Measurements from ENCODE around the gene MLEC. TPM values are rescaled to one million over a fixed set of nuclear protein-coding genes. Genes with fewer than 3 reads are reported as not detected.

The MLEC gene, protein sequence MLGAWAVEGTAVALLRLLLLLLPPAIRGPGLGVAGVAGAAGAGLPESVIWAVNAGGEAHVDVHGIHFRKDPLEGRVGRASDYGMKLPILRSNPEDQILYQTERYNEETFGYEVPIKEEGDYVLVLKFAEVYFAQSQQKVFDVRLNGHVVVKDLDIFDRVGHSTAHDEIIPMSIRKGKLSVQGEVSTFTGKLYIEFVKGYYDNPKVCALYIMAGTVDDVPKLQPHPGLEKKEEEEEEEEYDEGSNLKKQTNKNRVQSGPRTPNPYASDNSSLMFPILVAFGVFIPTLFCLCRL
- total RNA-seq, result 66.0 TPM

DNA sequence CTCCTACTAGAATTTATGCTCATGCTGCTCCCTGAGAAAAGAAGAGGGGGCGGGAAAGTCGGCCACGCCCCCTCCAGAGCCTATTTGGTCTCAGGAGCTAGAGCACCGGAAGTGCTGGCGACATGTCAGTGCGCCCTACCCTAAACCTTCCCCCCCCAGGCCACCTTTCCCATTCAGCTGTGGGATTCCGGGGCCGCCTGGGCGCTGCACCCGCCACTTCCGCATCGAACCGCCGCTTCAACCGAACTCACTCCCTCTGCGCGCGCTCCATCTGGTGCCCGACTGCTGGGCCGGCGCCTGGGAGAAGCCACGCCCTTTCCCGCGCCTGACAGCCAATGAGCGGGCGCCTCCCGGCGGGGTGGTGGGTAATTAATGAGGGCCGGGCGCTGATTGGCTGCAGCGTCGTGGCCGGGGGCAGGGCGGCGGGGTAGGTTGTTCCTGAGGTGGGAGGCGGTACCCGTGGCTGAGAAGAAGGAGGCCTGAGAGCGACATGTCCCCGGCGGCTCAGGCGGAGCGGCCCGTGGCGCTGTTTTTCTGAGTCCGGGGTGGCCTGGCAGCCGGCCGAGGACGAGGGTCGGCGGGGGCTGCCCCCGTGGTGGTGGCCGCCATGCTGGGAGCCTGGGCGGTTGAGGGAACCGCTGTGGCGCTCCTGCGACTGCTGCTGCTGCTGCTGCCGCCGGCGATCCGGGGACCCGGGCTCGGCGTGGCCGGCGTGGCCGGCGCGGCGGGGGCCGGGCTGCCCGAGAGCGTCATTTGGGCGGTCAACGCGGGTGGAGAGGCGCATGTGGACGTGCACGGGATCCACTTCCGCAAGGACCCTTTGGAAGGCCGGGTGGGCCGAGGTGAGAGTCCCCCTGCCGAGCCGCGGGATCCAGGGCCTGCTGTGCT is at the start of gene MLEC:
MLEC (plus strand) TSS at position 460 of the 888 bp plus-strand sequence; CDS start at position 608, 148 bp downstream.

DNA sequence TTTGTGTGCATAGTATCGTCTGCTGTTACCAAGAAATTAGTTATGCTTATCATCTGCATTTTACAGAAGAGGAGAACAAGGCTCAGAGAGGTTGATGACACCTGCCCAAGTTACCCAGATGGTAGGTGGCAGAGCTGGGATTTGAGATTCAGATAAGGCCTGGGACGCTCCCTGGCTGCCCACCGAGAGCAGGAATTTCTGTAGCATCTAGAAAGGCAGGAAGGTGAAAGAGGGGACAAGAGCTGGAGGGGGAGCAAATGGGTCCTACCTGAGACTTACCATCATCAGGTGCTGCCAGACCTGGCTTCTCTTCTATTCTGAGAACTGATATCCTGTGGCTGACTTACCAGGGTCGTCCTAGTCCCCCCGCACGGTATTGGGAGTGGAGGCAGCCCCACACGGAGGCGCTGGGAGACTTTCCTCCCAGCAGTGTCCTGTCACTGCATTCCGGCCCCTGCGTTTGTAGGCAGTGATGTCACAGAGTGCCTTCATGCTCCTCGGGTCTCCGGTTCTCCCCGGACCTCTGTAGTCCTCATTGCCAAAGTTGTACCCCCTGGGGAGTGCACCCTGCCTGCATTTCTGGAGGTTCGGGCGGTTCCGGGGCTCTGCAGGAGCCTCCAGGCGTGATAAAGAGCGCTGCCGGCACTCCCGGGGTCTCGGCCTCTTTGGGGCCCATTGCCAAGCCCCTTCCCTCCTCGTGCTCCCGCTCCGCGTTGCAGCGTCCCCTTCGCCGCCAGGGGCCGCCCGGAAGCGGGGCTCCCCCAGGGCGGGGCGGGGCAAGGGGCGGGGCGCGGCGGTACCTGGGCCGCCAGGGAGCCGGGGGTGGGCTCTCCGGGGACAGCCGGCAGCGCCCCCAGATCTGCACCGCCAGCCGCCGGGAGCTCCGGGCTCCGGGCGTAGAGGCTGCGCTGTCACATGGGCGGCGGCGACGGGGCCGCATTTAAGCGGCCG is 46.9 kb upstream of the MLEC start, which contains the start of gene CABP1:
CABP1 (plus strand) TSS at position 856 of the 951 bp plus-strand sequence; CDS start at position 916, 60 bp downstream.

DNA sequence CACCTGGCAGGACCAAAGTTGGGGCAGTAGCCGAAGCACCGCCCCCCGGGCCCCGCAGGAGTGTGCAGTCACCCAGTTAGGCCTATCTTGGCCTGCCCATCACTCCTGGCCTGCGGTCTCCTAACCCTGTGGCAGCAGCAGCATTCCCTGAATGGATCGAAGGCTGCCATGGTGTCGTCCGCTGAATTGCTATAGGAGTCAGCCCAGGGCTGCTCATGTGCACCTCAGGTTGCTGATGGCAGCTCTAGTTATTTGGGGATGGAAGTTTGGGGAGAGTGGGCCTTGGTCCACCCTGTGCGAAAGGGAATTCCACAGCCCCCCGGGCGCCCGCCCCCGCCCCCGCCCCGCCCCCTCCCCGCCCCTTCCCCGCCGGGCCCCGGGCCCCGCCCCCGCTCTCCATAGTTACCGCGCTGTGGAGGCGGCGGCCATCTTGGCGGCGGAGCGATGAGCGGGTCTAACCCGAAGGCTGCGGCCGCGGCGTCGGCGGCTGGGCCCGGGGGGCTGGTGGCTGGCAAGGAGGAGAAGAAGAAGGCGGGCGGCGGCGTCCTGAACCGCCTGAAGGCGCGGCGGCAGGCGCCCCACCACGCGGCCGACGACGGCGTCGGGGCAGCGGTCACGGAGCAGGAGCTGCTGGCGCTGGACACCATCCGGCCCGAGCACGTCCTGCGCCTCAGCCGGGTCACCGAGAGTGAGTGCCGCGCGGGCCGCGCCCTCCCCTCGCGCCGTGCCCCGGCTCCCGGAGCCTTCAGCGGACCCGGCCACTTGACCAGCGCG is 23.3 kb downstream of the MLEC start, which contains the start of gene UNC119B:
UNC119B (plus strand) TSS at position 428 of the 774 bp plus-strand sequence; CDS start at position 445, 17 bp downstream.

DNA sequence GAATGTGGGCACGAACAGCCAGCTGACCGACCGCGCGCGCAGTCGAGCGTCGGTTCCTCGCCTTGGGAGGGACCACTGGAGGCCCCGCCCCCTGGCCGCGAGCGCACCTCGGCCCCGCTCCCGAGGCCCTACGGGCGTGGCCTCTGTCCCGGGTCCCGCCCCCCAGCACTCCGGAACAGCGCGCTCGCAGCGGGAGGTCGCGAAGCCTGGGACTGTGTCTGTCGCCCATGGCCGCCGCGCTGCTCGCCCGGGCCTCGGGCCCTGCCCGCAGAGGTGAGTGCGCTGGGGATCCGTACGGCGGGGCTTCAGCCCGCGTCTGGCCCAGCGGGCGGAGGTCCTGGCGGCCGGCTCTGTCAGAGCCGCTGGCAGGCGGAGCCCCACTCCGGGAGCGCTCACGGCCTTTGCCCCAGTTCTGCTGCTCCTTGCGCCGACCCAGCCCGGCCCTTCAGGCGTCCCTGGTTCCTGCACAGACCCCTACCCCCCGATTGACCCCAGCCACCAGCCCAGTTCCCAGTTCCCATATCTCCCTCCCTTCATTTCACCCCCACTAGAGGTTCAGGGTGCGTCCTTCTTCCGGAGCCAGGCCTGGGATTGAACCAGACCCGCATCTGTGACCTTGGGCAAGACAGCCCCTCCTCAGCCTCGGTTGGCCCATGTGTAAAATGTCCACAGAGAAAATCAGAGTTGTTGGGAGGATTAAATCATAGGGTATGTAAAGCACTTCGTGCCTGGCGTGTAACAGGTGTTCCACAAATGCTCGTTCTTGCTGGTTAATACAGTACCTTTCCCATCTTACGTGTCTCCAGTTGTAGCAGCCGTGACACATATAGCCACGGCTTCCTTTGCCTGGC is 38.9 kb downstream of the MLEC start, which contains the start of gene ACADS:
ACADS (plus strand) TSS at position 168 of the 851 bp plus-strand sequence; CDS start at position 228, 60 bp downstream.

Other genes with a start within 250 kb of the MLEC start
- gene COX6A1, start 249.0 kb upstream of the MLEC start, total RNA-seq, result 573 TPM
- 11.8 TPM for gene TRIAP1, start 240.8 kb upstream of the MLEC start, total RNA-seq
- gene GATC, start 240.7 kb upstream of the MLEC start, total RNA-seq, result 35.1 TPM
- gene SRSF9, start 217.4 kb upstream of the MLEC start, total RNA-seq, result 112 TPM
- gene DYNLL1, start 191.0 kb upstream of the MLEC start, total RNA-seq, result 303 TPM
- 30.9 TPM for gene COQ5, start 158.0 kb upstream of the MLEC start, total RNA-seq
- gene RNF10, start 152.8 kb upstream of the MLEC start, total RNA-seq, result 144 TPM
- gene POP5, start 105.7 kb upstream of the MLEC start, total RNA-seq, result 23.8 TPM
- gene CABP1, start 46.5 kb upstream of the MLEC start, total RNA-seq, result 3.2 TPM
- 28.4 TPM for gene UNC119B, start 23.3 kb downstream of the MLEC start, total RNA-seq
- 5.8 TPM for gene ACADS, start 38.7 kb downstream of the MLEC start, total RNA-seq
- gene SPPL3, start 217.2 kb downstream of the MLEC start, total RNA-seq, result 69.9 TPM

Measured in diencephalon (tissue), 1 donor.